T-cell (primary cell): ENCODE results near the gene HECW1. TPM values are rescaled to one million over a fixed set of nuclear protein-coding genes. Genes with fewer than 3 reads are reported as not detected.

Source experiments
- ATAC-seq, 4 experiments: fragments of 200-7000 bp in 3 of 4; fragments of 150-1000 bp in 1 of 4; cut with Tn5 transposase; replicated peaks in 1 of 4; 1 replicate in 3 of 4; 2 replicates in 1 of 4; pipeline ENCODE4 v1.10.0; 2021; ENCODE audit warnings: moderate library complexity in 3 of 4, mild to moderate bottlenecking in 2 of 4, moderate number of reproducible peaks in 1 of 4
- CTCF ChIA-PET, 2 donors: fragments of 300-600 bp; sonication (Branson Sonifier 250); formaldehyde crosslinking; loops; one replicate each; lab custom pipeline; 2022; ENCODE audit warnings: antibody characterized with exemption in 2 of 2; lab: Charles Lee
- POLR2A ChIA-PET, 2 donors: fragments of 300-600 bp; sonication (Branson Sonifier 250); formaldehyde crosslinking; loops; one replicate each; lab custom pipeline; 2022; ENCODE audit warnings: antibody characterized with exemption in 2 of 2; lab: Charles Lee
- DNase-seq, 35 experiments: peaks; one replicate each; pipeline versions ENCODE4 v3.0.0 to v3.0.0-alpha.2; 2013 to 2023
- H3K27ac ChIP-seq: one replicate; pipeline ENCODE4 v1.5.1; 2013; ENCODE audit warnings: low read length
- H3K27me3 ChIP-seq, 2 experiments: replicated peaks in 1 of 2; 1 replicate in 1 of 2; 2 replicates in 1 of 2; pipeline versions ENCODE4 v1.6.1 to v1.7.0; 2013; ENCODE audit warnings: low read length in 1 of 2, mixed read lengths in 1 of 2; ENCODE audit not compliant: control insufficient read depth in 2 of 2, insufficient read depth in 2 of 2; ENCODE audit errors: extremely low read depth in 1 of 2
- H3K36me3 ChIP-seq, 2 donors: 1 replicate in 1 of 2; 2 replicates in 1 of 2; pipeline versions ENCODE4 v1.6.1 to v1.7.0; 2013; ENCODE audit warnings: low read length in 1 of 2; ENCODE audit not compliant: control insufficient read depth in 2 of 2, insufficient read depth in 1 of 2; ENCODE audit errors: extremely low read depth in 1 of 2
- H3K4me1 ChIP-seq, 2 experiments: 1 replicate in 1 of 2; 2 replicates in 1 of 2; pipeline versions ENCODE4 v1.6.1 to v1.7.0; 2013; ENCODE audit warnings: low read length in 2 of 2, mixed read lengths in 1 of 2; ENCODE audit not compliant: insufficient read depth in 2 of 2, control insufficient read depth in 1 of 2; ENCODE audit errors: extremely low read depth in 1 of 2
- H3K4me3 ChIP-seq, 2 donors: 1 replicate in 1 of 2; 2 replicates in 1 of 2; pipeline versions ENCODE4 v1.5.1 to v1.7.0; 2013; ENCODE audit warnings: mild to moderate bottlenecking in 2 of 2, low read length in 1 of 2, moderate library complexity in 1 of 2; ENCODE audit not compliant: control insufficient read depth in 1 of 2; ENCODE audit errors: extremely low read depth in 1 of 2
- H3K9me3 ChIP-seq: 2 replicates; pipeline ENCODE4 v1.7.0; 2013
- H3K27ac Mint-ChIP-seq, 2 donors: one replicate each; pipeline ENCODE4 v1.8.0; 2020 to 2021; ENCODE audit warnings: mild to moderate bottlenecking in 2 of 2, mixed read lengths in 2 of 2
- H3K27me3 Mint-ChIP-seq, 2 donors: one replicate each; pipeline ENCODE4 v1.8.0; 2021 to 2022; ENCODE audit warnings: mixed read lengths in 2 of 2
- H3K36me3 Mint-ChIP-seq: one replicate; pipeline ENCODE4 v1.8.0; 2021; ENCODE audit warnings: mixed read lengths
- H3K4me1 Mint-ChIP-seq, 3 donors: one replicate each; pipeline ENCODE4 v1.8.0; 2020 to 2022; ENCODE audit warnings: mixed read lengths in 3 of 3, mild to moderate bottlenecking in 1 of 3
- H3K4me3 Mint-ChIP-seq, 3 donors: one replicate each; pipeline ENCODE4 v1.8.0; 2020 to 2022; ENCODE audit warnings: mild to moderate bottlenecking in 3 of 3, mixed read lengths in 3 of 3, moderate library complexity in 3 of 3
- H3K9me3 Mint-ChIP-seq, 3 donors: one replicate each; pipeline ENCODE4 v1.8.0; 2020 to 2022; ENCODE audit warnings: mixed read lengths in 3 of 3
- WGBS: methylation state at CpG from one replicate; pipeline ENCODE4 v1.1.5; 2013; ENCODE audit warnings: missing lambda C conversion rate; ENCODE audit not compliant: insufficient coverage; 5-methylcytosine and 5-hydroxymethylcytosine counted together
- total RNA-seq, 35 experiments: library from RNA in 6 of 35; stranded (reverse) in 6 of 35; fragments of 120-200 nt in 1 of 35; gene quantifications; one replicate each; pipeline versions ENCODE4 v1.2.1 to v1.2.4 and lab custom pipeline; 2013 to 2026

Gene HECW1
- total RNA-seq, 5 donors from 2014 or later (not counting 1 experiment from before 2014, with no cell fraction given), result not detected

DNA sequence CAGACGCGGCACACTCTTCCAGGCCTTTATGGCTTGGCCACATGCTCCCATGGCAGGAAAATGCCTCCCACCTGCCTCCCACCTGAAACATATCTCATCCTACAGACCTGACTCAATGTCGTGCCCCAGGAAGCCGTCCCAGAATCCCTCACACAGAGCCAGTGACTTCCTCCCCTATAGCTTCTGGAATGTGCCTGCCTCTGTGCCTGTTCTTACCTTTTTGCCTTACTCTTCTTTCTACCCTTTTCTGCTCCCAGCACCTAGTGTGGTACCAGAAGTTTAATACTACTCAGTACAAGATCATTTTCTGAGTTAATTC lies 346.5 kb downstream of the HECW1 start:
- Histone ChIP-seq H3K36me3 (no peaks in the 10 kb centered on the region), H3K27me3 (no peaks in the 10 kb centered on the region), H3K4me1 (no peaks in the 10 kb centered on the region), H3K9me3 (no peaks in the 10 kb centered on the region), H3K27ac (no peak overlapping the region), H3K4me3 (no peak overlapping the region)
- H3K4me1 Mint-ChIP-seq, result peaks cover 0 to 3% (median 3%) of the 10 kb centered on the region in 3 donors
- ChIA-PET CTCF (no interaction called here), POLR2A (no interaction called here)
- H3K27ac Mint-ChIP-seq, result no peak overlapping the region
- H3K4me3 Mint-ChIP-seq, result no peak overlapping the region
- ATAC-seq (no peak), DNase-seq (no peak)
- 77% methylated on average over 4 of the region's 4 CpGs for WGBS
- H3K9me3 Mint-ChIP-seq, result no peaks in the 10 kb centered on the region
- H3K36me3 Mint-ChIP-seq, result no peaks in the 10 kb centered on the region
- H3K27me3 Mint-ChIP-seq, result peaks cover 16 to 17% of the 10 kb centered on the region in 2 donors

DNA sequence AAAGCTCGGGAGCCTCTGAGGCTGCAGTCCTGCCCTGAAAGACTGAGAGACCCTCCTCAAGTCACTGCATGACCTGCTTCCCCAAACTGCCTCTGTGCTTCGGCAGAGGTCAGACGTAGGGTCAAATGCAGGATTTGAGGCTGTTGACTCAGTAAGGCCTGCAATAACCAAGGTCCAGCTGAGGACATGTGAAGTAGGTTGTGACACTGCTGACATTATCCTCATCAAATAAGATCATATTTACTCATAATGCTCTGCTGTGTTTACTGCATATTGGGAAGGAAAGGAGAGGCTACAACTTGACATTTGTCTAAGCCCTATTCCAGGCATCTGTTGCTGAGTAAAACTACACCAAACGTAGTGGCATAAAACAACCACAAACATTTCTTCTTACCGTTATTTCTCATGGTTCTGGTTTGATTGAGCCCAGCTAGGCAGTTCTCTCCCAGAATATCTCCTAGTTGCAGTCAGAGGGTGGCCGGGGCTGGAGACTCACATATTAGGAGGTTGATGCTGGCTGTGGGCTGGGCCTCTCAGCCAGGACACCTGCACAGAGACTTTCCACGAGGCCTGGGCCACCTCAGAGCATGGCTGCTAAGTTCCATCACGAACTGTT lies 348.4 kb downstream of the HECW1 start:
- no peak for DNase-seq
- no peak for ATAC-seq

GRCh38 chr7:43461349-43462024 lies 349.0 kb downstream of the HECW1 start:
- Mint-ChIP-seq H3K4me1 (peaks cover 0 to 11% (median 4%) of the 10 kb centered on the region in 3 donors), H3K27me3 (peaks cover 12 to 15% of the 10 kb centered on the region in 2 donors), H3K4me3 (no peak overlapping the region), H3K9me3 (no peaks in the 10 kb centered on the region), H3K27ac (no peak overlapping the region), H3K36me3 (no peaks in the 10 kb centered on the region)
- Histone ChIP-seq H3K4me3 (no peak overlapping the region), H3K4me1 (no peaks in the 10 kb centered on the region), H3K27me3 (peaks cover 0 to 6% of the 10 kb centered on the region in 2 experiments), H3K27ac (no peak overlapping the region), H3K36me3 (no peaks in the 10 kb centered on the region), H3K9me3 (no peaks in the 10 kb centered on the region)
- 86% methylated on average over 2 of the region's 5 CpGs for WGBS
- ChIA-PET POLR2A (no interaction called here), CTCF (interaction anchor here in 1 of 2 donors (0.7 kb wide), 1 partner anchor 296 kb away, joined by 4 read pairs; no protein-coding TSS in a partner anchor)
- ATAC-seq (no peak), DNase-seq (no peak)

More for the DNA sequence above, 348.4 kb downstream of the HECW1 start:
- H3K9me3 Mint-ChIP-seq, result no peaks in the 10 kb centered on the region
- ChIA-PET CTCF (no interaction called here), POLR2A (no interaction called here)
- H3K4me3 Mint-ChIP-seq, result no peak overlapping the region
- H3K36me3 Mint-ChIP-seq, result no peaks in the 10 kb centered on the region
- Histone ChIP-seq H3K27ac (no peak overlapping the region), H3K27me3 (peaks cover 0 to 6% of the 10 kb centered on the region in 2 experiments), H3K9me3 (no peaks in the 10 kb centered on the region), H3K4me1 (no peaks in the 10 kb centered on the region), H3K4me3 (no peak overlapping the region), H3K36me3 (no peaks in the 10 kb centered on the region)
- peaks cover 0 to 8% (median 2%) of the 10 kb centered on the region in 3 donors for H3K4me1 Mint-ChIP-seq
- WGBS, result 100% methylated on average over 1 of the region's 8 CpGs
- H3K27ac Mint-ChIP-seq, result no peak overlapping the region
- peaks cover 12 to 15% of the 10 kb centered on the region in 2 donors for H3K27me3 Mint-ChIP-seq

DNA sequence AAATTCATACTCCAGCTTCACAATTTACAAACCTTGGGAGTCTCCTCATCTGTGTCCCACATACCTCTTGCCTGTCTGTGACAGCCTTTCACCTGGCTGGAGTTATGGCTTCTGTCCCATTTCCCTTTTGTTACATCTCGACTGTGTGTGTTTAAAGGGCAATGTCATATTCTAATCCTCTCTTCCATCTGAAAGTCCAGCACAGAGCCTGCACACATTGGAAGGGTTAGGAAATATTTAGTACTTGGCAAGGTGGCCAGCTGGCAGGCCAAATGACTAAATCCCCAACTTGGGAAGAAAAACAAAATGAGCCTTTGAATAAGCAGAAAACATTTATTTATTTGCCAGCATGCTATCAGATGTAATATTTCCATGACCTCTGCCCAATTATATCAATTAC lies 350.4 kb downstream of the HECW1 start:
- no peaks in the 10 kb centered on the region for H3K9me3 ChIP-seq
- H3K27me3 Mint-ChIP-seq, result peaks cover 12 to 15% of the 10 kb centered on the region in 2 donors
- WGBS, result no CpG with 5 or more reads among the region's 1 CpG
- H3K27ac ChIP-seq, result no peak overlapping the region
- peaks cover 0 to 9% of the 10 kb centered on the region in 2 experiments for H3K27me3 ChIP-seq
- H3K4me1 Mint-ChIP-seq, result peaks cover 0 to 11% (median 4%) of the 10 kb centered on the region in 3 donors
- no peak overlapping the region for H3K27ac Mint-ChIP-seq
- H3K36me3 ChIP-seq, result no peaks in the 10 kb centered on the region
- no peaks in the 10 kb centered on the region for H3K36me3 Mint-ChIP-seq
- no peak overlapping the region for H3K4me3 Mint-ChIP-seq
- ATAC-seq (no peak), DNase-seq (no peak)
- no peaks in the 10 kb centered on the region for H3K4me1 ChIP-seq
- CTCF ChIA-PET, result no interaction called here
- no peak overlapping the region for H3K4me3 ChIP-seq
- POLR2A ChIA-PET, result no interaction called here
- no peaks in the 10 kb centered on the region for H3K9me3 Mint-ChIP-seq

GRCh38 chr7:43463401-43463980 lies 351.0 kb downstream of the HECW1 start:
- POLR2A ChIA-PET, result no interaction called here
- CTCF ChIA-PET, result interaction anchor here in 1 of 2 donors (0.7 kb wide), 1 partner anchor 17 kb away, joined by 3 read pairs; no protein-coding TSS in a partner anchor
- DNase-seq (no peak), ATAC-seq (no peak)
- H3K4me1 Mint-ChIP-seq, result peaks cover 0 to 11% (median 4%) of the 10 kb centered on the region in 3 donors
- Histone ChIP-seq H3K27ac (no peak overlapping the region), H3K36me3 (no peaks in the 10 kb centered on the region), H3K4me1 (no peaks in the 10 kb centered on the region), H3K27me3 (peaks cover 0 to 9% of the 10 kb centered on the region in 2 experiments), H3K9me3 (no peaks in the 10 kb centered on the region), H3K4me3 (no peak overlapping the region)
- H3K27me3 Mint-ChIP-seq, result peaks cover 15 to 19% of the 10 kb centered on the region in 2 donors
- no peaks in the 10 kb centered on the region for H3K9me3 Mint-ChIP-seq
- H3K4me3 Mint-ChIP-seq, result no peak overlapping the region
- no peaks in the 10 kb centered on the region for H3K36me3 Mint-ChIP-seq
- WGBS, result 93% methylated on average over 6 of the region's 8 CpGs
- H3K27ac Mint-ChIP-seq, result no peak overlapping the region

DNA sequence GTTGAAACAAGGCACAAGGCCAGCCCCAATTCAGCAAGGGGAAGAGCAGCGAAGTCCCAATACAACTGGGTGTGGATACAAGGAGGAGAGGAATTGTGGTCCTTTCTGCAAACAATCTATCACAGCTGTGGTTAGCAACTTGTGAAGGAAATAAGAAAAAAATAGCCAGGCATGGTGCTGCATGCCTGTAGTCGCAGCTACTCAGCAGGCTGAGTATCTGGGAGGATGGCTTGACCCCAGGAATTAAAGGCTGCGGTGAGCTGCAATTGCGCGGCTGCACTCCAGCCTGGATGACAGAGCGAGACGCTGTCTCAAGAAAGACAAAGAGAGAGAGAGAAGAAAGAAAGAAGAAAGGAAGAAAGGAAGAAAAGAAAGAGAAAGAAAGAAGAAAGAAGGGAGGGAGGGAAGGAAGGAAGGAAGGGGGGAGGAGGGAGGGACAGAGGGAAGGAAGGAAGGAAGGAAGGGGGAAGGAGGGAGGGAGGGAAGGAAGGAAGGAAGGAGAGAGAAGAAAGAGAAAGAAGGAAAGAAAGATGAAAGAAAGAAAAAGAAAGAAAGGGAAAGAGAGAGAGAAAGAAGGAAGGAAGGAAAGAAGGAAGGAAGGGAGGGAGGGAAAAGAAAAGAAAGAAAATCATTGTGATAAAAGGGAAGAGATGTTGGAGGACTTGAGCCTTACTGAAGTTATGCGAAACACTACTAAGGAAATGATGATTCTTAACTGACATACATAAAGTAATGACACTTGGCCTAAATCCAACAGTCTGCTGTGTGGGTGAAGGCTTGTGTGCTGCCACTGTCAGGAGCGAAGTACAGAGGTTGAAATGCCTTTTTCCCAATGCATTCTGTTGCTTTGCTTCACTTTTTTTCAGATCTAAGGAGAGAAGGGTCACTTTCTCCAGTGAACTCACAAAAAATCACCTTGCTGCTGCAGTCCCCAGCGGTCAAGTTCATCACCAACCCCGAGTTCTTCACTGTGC lies 353.4 kb downstream of the HECW1 start:
- Mint-ChIP-seq H3K36me3 (no peaks in the 10 kb centered on the region), H3K4me3 (no peak overlapping the region), H3K9me3 (no peaks in the 10 kb centered on the region), H3K4me1 (peaks cover 0 to 11% (median 4%) of the 10 kb centered on the region in 3 donors), H3K27ac (no peak overlapping the region), H3K27me3 (peaks cover 27 to 30% of the 10 kb centered on the region in 2 donors)
- ChIA-PET CTCF (no interaction called here), POLR2A (no interaction called here)
- Histone ChIP-seq H3K36me3 (no peaks in the 10 kb centered on the region), H3K9me3 (no peaks in the 10 kb centered on the region), H3K27me3 (peaks cover 0 to 9% of the 10 kb centered on the region in 2 experiments), H3K27ac (no peak overlapping the region), H3K4me3 (no peak overlapping the region), H3K4me1 (no peaks in the 10 kb centered on the region)
- WGBS, result 81% methylated on average over 6 of the region's 11 CpGs
- DNase-seq (no peak), ATAC-seq (no peak)
